GM19324 (cell line): Measurements from ENCODE around the gene AMFR.

Experiments used
- ATAC-seq: cut with Tn5 transposase; IDR thresholded peaks from one replicate; pipeline ENCODE4 v1.9.1; 2021; ENCODE audit warnings: mild to moderate bottlenecking, moderate library complexity; ENCODE audit not compliant: unreplicated experiment, low FRiP score

Gene AMFR

GRCh38 chr16:56424791-56425438, 430 bp downstream of the AMFR start:
- peak; percentile 35 for ATAC-seq

- no peak for ATAC-seq
These were observed 961 bp downstream of the AMFR start for GRCh38 chr16:56424404-56424764.

GRCh38 chr16:56423584-56424403, 1.6 kb downstream of the AMFR start:
- no peak for ATAC-seq

- no peak for ATAC-seq
These were observed 2.4 kb downstream of the AMFR start for GRCh38 chr16:56422896-56423441.

DNA sequence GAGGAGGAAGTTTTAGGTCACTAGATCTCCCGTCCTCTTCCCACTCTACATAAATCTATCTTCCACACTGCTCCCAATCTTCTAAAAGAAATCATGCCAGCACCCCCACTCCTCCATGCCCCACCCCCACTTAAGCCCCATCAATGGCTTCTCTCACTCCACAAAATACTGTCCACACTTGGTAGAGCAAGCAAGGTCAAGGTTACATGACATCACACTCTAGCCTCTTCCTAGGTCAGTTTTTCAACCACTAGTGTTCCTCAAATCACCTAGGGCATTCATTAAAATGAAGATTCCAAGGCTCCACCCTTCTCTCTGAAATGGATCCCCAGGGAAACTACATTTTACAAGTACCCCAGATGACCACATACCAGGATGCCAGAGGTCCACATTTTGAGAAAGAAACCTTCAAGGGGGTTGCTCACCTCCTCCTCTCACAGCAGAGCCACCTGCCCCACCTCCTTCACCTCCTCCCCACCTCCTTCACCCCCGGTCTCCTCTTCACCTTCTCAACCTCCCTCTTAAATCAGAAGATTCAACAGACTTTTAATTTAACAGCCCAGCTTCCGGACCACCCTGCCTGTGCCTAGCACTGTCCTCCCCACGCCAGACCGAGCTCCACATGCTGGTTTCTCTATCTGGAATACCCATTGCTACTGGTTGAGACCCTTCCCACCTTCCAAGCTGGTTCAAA, 3.2 kb downstream of the AMFR start:
- ATAC-seq, result no peak

DNA sequence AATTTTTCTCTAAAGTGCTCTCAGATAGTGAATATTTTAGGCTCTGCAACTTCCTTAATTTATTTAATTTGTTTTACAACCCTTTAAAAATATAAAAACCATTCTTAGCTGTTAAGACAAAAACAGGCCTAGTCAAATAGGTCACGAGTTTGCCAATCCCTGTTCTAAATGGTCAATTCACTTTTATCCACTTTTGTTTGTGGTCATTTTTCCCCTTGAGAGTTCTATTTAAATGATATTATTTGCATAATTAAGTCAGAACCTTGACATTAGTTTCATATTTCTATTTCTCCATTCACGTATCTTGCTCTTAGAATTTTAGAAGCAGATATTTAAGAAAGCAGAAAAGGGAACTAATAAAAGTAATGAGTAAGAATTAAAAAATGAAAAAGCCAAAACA, 4.0 kb downstream of the AMFR start:
- ATAC-seq, result no peak

GRCh38 chr16:56420613-56421012, 4.7 kb downstream of the AMFR start:
- ATAC-seq, result no peak

DNA sequence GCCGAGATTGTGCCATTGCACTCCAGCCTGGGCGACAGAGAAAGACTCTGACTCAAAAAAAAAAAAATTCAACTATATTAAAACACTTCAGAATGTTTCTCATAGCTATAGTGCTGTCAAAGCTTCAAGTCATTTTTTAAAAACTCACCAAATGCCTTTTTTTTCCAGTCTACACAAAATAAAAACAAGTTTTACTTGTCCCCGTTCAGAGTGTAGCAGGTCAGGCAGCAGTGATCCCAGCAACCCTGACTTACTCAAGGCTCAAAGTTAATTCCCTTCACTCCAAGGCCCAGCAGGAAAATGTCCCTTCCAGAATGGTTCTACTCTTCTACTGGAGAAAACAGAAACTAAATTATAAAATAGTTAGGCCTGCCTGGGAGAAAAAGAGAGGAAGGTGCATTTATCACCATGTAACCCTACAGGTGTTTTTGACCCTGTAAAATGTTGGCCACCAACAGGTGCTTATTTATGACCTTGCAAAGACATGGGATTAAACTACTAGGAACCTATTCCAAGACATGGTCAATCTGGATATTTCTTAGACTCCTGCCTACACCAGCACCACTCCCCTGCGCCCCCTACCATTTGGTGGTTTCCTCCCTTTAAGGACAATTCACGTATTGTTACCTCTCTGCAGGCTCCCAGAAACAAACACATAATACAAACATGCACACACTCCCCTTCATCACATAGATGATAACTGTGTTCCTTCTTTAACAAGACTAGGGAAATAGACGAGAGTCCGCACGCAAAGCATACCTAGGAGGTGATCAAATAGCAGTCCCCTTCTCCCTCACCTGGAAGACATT, 5.4 kb downstream of the AMFR start:
- ATAC-seq, result no peak

DNA sequence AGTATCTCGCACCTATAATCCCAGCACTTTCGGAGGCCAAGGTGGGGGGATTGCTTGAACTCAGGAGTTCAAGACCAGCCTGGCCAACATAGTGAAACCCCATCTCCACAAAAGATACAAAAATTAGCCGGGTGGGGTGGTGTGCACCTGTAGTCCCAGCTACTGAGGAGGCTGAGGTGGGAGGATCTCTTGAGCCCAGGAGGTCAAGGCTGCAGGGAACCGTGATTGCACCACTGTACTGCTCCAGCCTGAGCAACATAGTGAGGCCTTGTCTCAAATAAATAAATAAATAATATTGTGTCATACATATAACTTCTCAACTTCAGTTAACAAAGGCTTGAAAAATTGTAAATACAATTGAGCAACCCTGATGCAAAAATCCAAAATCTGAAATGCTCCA, 8.2 kb downstream of the AMFR start:
- no peak for ATAC-seq

GRCh38 chr16:56415875-56416274, 9.5 kb downstream of the AMFR start:
- no peak for ATAC-seq

GRCh38 chr16:56414366-56414765, 11.0 kb downstream of the AMFR start:
- no peak for ATAC-seq

DNA sequence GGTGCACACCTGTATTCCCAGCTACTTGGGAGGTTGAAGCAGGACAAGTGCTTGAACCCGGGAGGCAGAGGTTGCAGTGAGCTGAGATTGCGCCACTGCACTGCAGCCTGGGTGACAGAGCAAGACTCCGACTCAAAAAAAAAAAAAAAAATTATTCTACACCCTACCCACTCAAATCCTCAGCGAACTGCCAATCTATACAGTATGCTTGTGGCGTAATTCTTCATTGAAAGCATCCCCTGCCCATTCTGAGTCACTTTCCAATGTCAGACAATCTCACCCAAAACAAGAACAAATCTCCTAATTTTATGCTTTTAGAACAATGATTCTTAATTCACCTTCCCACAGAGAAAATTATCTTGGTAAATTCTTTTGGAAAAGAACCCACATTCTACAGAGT, 12.0 kb downstream of the AMFR start:
- ATAC-seq, result no peak

- ATAC-seq, result no peak
These were observed 13.7 kb downstream of the AMFR start for GRCh38 chr16:56411624-56412023.

DNA sequence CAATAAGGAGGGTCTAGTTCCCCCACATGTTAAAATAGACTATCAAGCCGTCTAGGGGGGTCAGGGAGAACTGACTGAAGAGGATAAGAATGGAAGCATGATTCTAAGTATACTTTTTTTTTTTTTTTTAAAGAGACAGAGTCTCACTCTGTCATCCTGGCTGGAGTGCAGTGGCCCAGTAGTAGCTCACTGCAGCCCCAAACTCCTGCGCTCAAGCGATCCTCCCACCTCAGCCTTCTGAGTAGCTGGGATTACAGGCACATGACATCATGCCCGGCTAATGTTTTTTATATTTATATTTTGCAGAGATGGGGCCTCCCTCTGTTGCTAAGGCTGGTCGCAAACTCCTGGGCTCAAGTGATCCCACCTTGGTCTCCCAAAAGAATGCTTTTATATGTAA, 14.2 kb downstream of the AMFR start:
- ATAC-seq, result no peak

DNA sequence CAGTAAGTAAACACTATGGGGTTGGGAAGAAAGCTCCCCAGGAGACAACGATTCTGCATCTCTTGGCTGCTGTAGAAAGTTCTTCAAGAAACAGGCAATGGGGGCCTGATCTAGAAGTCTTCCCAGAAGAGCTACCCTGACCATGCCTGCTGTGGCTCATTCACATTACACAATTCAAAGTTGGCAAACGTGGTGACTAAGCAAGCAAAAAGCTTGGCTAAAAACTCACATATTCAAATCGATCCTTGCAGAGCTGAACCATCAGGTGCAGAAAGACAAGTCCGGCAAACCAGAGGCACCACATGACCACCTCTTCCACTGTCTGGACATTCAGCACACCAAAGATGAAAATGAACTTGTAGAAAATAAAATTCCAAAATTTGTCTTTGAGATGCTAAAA, 16.1 kb downstream of the AMFR start:
- no peak for ATAC-seq

GRCh38 chr16:56408379-56409098, 16.8 kb downstream of the AMFR start:
- no peak for ATAC-seq

DNA sequence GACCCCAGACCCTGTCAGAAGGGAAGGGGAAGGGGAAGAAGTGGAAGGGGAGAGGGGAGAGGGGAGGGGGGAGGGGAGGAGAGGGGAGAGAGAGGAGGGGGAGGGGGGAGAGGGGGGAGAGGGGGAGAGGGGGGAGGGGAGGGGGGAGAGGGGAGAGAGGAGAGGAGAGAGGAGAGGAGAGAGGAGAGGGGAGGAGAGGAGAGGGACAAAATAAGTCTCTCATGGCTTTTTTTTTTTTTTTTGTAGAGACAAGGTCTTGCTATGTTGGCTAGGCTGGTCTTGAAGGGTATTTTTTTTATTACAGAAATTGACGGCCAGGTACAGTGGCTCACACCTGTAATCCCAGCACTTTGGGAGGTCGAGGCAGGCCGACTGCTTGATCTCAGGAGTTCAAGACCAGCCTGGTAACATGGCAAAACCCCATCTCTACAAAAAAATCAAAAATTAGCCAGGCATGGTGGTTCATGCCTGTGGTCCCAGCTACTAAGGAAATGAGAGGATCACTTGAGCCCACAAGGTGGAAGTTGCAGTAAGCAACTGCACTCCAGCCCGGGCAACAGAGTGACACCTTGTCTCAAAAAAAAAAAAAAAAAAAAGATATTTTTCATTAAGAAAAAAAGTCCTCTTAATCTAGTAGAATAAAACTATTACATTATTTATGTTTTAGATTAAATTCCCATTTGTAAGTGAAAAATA, 19.2 kb downstream of the AMFR start:
- no peak for ATAC-seq

GRCh38 chr16:56401482-56401881, 23.9 kb downstream of the AMFR start:
- no peak for ATAC-seq

- ATAC-seq, result no peak
These were observed 24.9 kb downstream of the AMFR start for GRCh38 chr16:56400458-56400857.
